ENCODE results near the gene ALLC. TPM values are rescaled to one million over a fixed set of nuclear protein-coding genes. Genes with fewer than 3 reads are reported as not detected.

Gene ALLC
- total and polyA plus RNA-seq, 10 of the 15 experiments (the other 5 are each of a cell fraction or from before 2014, with no cell fraction given) = 0.05 TPM; not detected in 9

- DNase-seq (ENCODE audit: low read depth, low spot score) (no peak), ATAC-seq (no peak), FAIRE-seq (no peak)
- TF ChIP-seq SP1 (IDR thresholded peaks at IDR 0.05; ENCODE audit: low read depth, low read length) = no peak
- TF ChIP-seq PAX5 (IDR thresholded peaks at IDR 0.05; ENCODE audit: borderline replicate concordance, low read depth, low read length) = no peak
- no peak for TF ChIP-seq ZNF207 (IDR thresholded peaks at IDR 0.05; ENCODE audit: borderline replicate concordance)
- Histone ChIP-seq H2AFZ (ENCODE audit: control insufficient read depth, low read depth, low read length) (no peak overlapping the region), H3K4me3 (no peak overlapping the region), H3K27me3 (replicated peaks in 1 of 2; ENCODE audit: control insufficient read depth in 2 of 2, insufficient read depth in 2 of 2, low read length in 1 of 2) (no peaks in the 10 kb centered on the region; a peak in 2 of 4 replicates), H3K4me1 (ENCODE audit: control insufficient read depth, insufficient read depth, low read length) (no peaks in the 10 kb centered on the region), H3K4me2 (ENCODE audit: control insufficient read depth, insufficient read depth) (no peak overlapping the region), H3K36me3 (ENCODE audit: control insufficient read depth in 2 of 2, insufficient read depth in 2 of 2, low read length in 1 of 2) (no peaks in the 10 kb centered on the region), H3K9ac (ENCODE audit: control insufficient read depth, insufficient read depth, low read length) (no peak overlapping the region), H4K20me1 (ENCODE audit: control insufficient read depth, insufficient read depth) (no peaks in the 10 kb centered on the region), H3K9me3 (replicated peaks; ENCODE audit: control insufficient read depth, insufficient read depth, low read length) (no peaks in the 10 kb centered on the region), H3K79me2 (ENCODE audit: control insufficient read depth, insufficient read depth, low read length) (no peaks in the 10 kb centered on the region), H3K27ac (ENCODE audit: control insufficient read depth, insufficient read depth) (no peak overlapping the region)
- in situ Hi-C loops (cut with MboI) (no loop called here), intact Hi-C loops (cut with micrococcal nuclease; ENCODE audit: unreplicated experiment) (no loop called here)
- SMC1A ChIA-PET (ENCODE audit: uncharacterized antibody, unreplicated experiment) = no interaction called here
- POLR2A ChIA-PET = no interaction called here
- 26% methylated on average over 5 of the region's 5 CpGs for WGBS (ENCODE audit: insufficient coverage, insufficient replicate concordance, low lambda C conversion rate, missing lambda C conversion rate)
- RAD21 ChIA-PET (ENCODE audit: unreplicated experiment) = no interaction called here
- CTCF ChIA-PET = no interaction called here
- BruUV-seq (replicated peaks) = no TSS peak
Measured at GRCh38 chr2:3751806-3752205, 93.8 kb downstream of the ALLC start.

Small RNAs within 50 kb of the gene (small RNA-seq; reads per million reads assigned to genes)
- gene TMSB4XP2 = not detected

Other genes with a start within 250 kb of the ALLC start
- gene ADI1, start 138.7 kb upstream of the ALLC start, total RNA-seq (2014; rRNA removed) = 15.9 and 19.3 TPM in 2 replicates
- gene ADI1, start 138.7 kb upstream of the ALLC start, total RNA-seq (2014; rRNA removed; fragmentation: Illumina TruSeq; extraction: Trizol) = 15.0 and 15.6 TPM in 2 replicates
- 17.5 and 20.6 TPM in 2 replicates for gene ADI1, start 138.7 kb upstream of the ALLC start, total RNA-seq (2021)
- gene ADI1, start 138.7 kb upstream of the ALLC start, polyA plus RNA-seq (2011; rRNA removed) = 18.4 and 20.0 TPM in 2 replicates
- gene ADI1, start 138.7 kb upstream of the ALLC start, polyA plus RNA-seq (2014; fragmentation: Illumina TruSeq; extraction: Trizol) = 16.1 and 19.8 TPM in 2 replicates
- 10 to 100 TPM in 1 of 2 experiments, 1 to 10 TPM in 1; 4.4 to 12.4 TPM for gene ADI1, start 138.7 kb upstream of the ALLC start, polyA plus RNA-seq (2014; fragmentation: Nextera tagmentation; extraction: Ambion mirVana)
- 16.9 and 17.0 TPM in 2 replicates for gene ADI1, start 138.7 kb upstream of the ALLC start, polyA plus RNA-seq (2014; rRNA removed)
- gene ADI1, start 138.7 kb upstream of the ALLC start, polyA plus RNA-seq (2016; fragmentation: Nextera tagmentation; extraction: Ambion mirVana) = 10 to 100 TPM; 74.4 to 78.7 TPM
- 27.9 and 30.2 TPM in 2 replicates for gene RNASEH1, start 99.9 kb upstream of the ALLC start, total RNA-seq (2014; rRNA removed)
- 27.1 and 30.5 TPM in 2 replicates for gene RNASEH1, start 99.9 kb upstream of the ALLC start, total RNA-seq (2014; rRNA removed; fragmentation: Illumina TruSeq; extraction: Trizol)
- gene RNASEH1, start 99.9 kb upstream of the ALLC start, total RNA-seq (2021) = 30.5 and 34.9 TPM in 2 replicates
- 18.1 and 18.2 TPM in 2 replicates for gene RNASEH1, start 99.9 kb upstream of the ALLC start, polyA plus RNA-seq (2011; rRNA removed)
- gene RNASEH1, start 99.9 kb upstream of the ALLC start, polyA plus RNA-seq (2014; fragmentation: Illumina TruSeq; extraction: Trizol) = 15.3 and 24.0 TPM in 2 replicates
- gene RNASEH1, start 99.9 kb upstream of the ALLC start, polyA plus RNA-seq (2014; fragmentation: Nextera tagmentation; extraction: Ambion mirVana) = 10 to 100 TPM; 24.6 to 25.7 TPM
- gene RNASEH1, start 99.9 kb upstream of the ALLC start, polyA plus RNA-seq (2014; rRNA removed) = 28.5 and 32.8 TPM in 2 replicates
- 10 to 100 TPM; 67.5 to 68.5 TPM for gene RNASEH1, start 99.9 kb upstream of the ALLC start, polyA plus RNA-seq (2016; fragmentation: Nextera tagmentation; extraction: Ambion mirVana)
- gene RPS7, start 82.9 kb upstream of the ALLC start, total RNA-seq (2014; rRNA removed) = 2,842 and 3,098 TPM in 2 replicates
- 4,662 and 4,681 TPM in 2 replicates for gene RPS7, start 82.9 kb upstream of the ALLC start, total RNA-seq (2014; rRNA removed; fragmentation: Illumina TruSeq; extraction: Trizol)
- 2,368 and 2,463 TPM in 2 replicates for gene RPS7, start 82.9 kb upstream of the ALLC start, total RNA-seq (2021)
- gene RPS7, start 82.9 kb upstream of the ALLC start, polyA plus RNA-seq (2011; rRNA removed) = 2,490 and 2,717 TPM in 2 replicates
- 3,268 and 3,336 TPM in 2 replicates for gene RPS7, start 82.9 kb upstream of the ALLC start, polyA plus RNA-seq (2014; fragmentation: Illumina TruSeq; extraction: Trizol)
- gene RPS7, start 82.9 kb upstream of the ALLC start, polyA plus RNA-seq (2014; fragmentation: Nextera tagmentation; extraction: Ambion mirVana) = 1,000 to 10,000 TPM; 3,009 to 3,046 TPM
- 2,698 and 2,951 TPM in 2 replicates for gene RPS7, start 82.9 kb upstream of the ALLC start, polyA plus RNA-seq (2014; rRNA removed)
- gene RPS7, start 82.9 kb upstream of the ALLC start, polyA plus RNA-seq (2016; fragmentation: Nextera tagmentation; extraction: Ambion mirVana) = 1,000 to 10,000 TPM; 1,197 to 1,434 TPM
- 0.11 TPM in 1 of 2 replicates, not detected in the other for gene COLEC11, start 63.1 kb upstream of the ALLC start, total RNA-seq (2014; rRNA removed)
- 0.09 and 0.18 TPM in 2 replicates for gene COLEC11, start 63.1 kb upstream of the ALLC start, total RNA-seq (2014; rRNA removed; fragmentation: Illumina TruSeq; extraction: Trizol)
- gene COLEC11, start 63.1 kb upstream of the ALLC start, total RNA-seq (2021) = 0.66 and 0.74 TPM in 2 replicates
- 0.30 and 0.34 TPM in 2 replicates for gene COLEC11, start 63.1 kb upstream of the ALLC start, polyA plus RNA-seq (2011; rRNA removed)
- gene COLEC11, start 63.1 kb upstream of the ALLC start, polyA plus RNA-seq (2014; fragmentation: Illumina TruSeq; extraction: Trizol) = not detected in 2 replicates
- gene COLEC11, start 63.1 kb upstream of the ALLC start, polyA plus RNA-seq (2014; fragmentation: Nextera tagmentation; extraction: Ambion mirVana) = not detected
- gene COLEC11, start 63.1 kb upstream of the ALLC start, polyA plus RNA-seq (2014; rRNA removed) = 0.08 and 0.13 TPM in 2 replicates
- under 1 TPM in 1 of 2 experiments, not detected in 1; 0.16 TPM for gene COLEC11, start 63.1 kb upstream of the ALLC start, polyA plus RNA-seq (2016; fragmentation: Nextera tagmentation; extraction: Ambion mirVana)
- not detected in 2 replicates for gene DCDC2C, start 45.4 kb downstream of the ALLC start, total RNA-seq (2014; rRNA removed)
- not detected in 2 replicates for gene DCDC2C, start 45.4 kb downstream of the ALLC start, total RNA-seq (2014; rRNA removed; fragmentation: Illumina TruSeq; extraction: Trizol)
- gene DCDC2C, start 45.4 kb downstream of the ALLC start, total RNA-seq (2021) = not detected in 2 replicates
- gene DCDC2C, start 45.4 kb downstream of the ALLC start, polyA plus RNA-seq (2011; rRNA removed) = not detected in 2 replicates
- gene DCDC2C, start 45.4 kb downstream of the ALLC start, polyA plus RNA-seq (2014; fragmentation: Illumina TruSeq; extraction: Trizol) = not detected in 2 replicates
- not detected for gene DCDC2C, start 45.4 kb downstream of the ALLC start, polyA plus RNA-seq (2014; fragmentation: Nextera tagmentation; extraction: Ambion mirVana)
- not detected in 2 replicates for gene DCDC2C, start 45.4 kb downstream of the ALLC start, polyA plus RNA-seq (2014; rRNA removed)
- gene DCDC2C, start 45.4 kb downstream of the ALLC start, polyA plus RNA-seq (2016; fragmentation: Nextera tagmentation; extraction: Ambion mirVana) = not detected

Measured in GM12878 (cell line).